Hindlimb muscle (tissue), 1 donor: ENCODE measurements around the gene METTL13. TPM values are rescaled to one million over a fixed set of nuclear protein-coding genes. Genes with fewer than 3 reads are reported as not detected.
"Not testable (repeated sequence)": the region's sequence is repeated elsewhere in the genome, so short reads cannot be mapped to it uniquely, and the experiment has no call there.

Experiments used
- DNase-seq: peaks from one replicate; pipeline ENCODE4 v3.0.0-alpha.2; 2013
- polyA plus RNA-seq: library from polyadenylated mRNA; unstranded; fragments of 120-200 nt; gene quantifications from one replicate; pipeline ENCODE4 v1.2.1, GENCODE V29; 2013; ENCODE audit not compliant: insufficient read length

The METTL13 gene
- polyA plus RNA-seq, 1 donor = 20.3 TPM

GRCh38 chr1:171769754-171770153, 11.7 kb upstream of the METTL13 start:
- no peak for DNase-seq

- DNase-seq = no peak
These were observed 9.1 kb upstream of the METTL13 start for GRCh38 chr1:171772312-171772711.

GRCh38 chr1:171780583-171781175, 781 bp upstream of the METTL13 start:
- DNase-seq = peak; percentile 14

- no peak for DNase-seq
These were observed 2.5 kb downstream of the METTL13 start for GRCh38 chr1:171783816-171784530.

GRCh38 chr1:171784784-171785183, 3.3 kb downstream of the METTL13 start:
- DNase-seq = no peak

- DNase-seq = no peak
These were observed 4.3 kb downstream of the METTL13 start for GRCh38 chr1:171785766-171786165.

- no peak for DNase-seq
These were observed 5.1 kb downstream of the METTL13 start for GRCh38 chr1:171786534-171786933.

- no peak for DNase-seq
These were observed 6.4 kb downstream of the METTL13 start for GRCh38 chr1:171787686-171788480.

- no peak for DNase-seq
These were observed 7.2 kb downstream of the METTL13 start for GRCh38 chr1:171788696-171789095.

GRCh38 chr1:171790318-171790717, 8.9 kb downstream of the METTL13 start:
- no peak for DNase-seq

- no peak for DNase-seq
These were observed 11.4 kb downstream of the METTL13 start for GRCh38 chr1:171792656-171793369.

- no peak for DNase-seq
These were observed 12.2 kb downstream of the METTL13 start for GRCh38 chr1:171793636-171794035.

- no peak for DNase-seq
These were observed 12.6 kb downstream of the METTL13 start for GRCh38 chr1:171794085-171794484.

- DNase-seq = no peak
These were observed 15.1 kb downstream of the METTL13 start for GRCh38 chr1:171796592-171796991.

GRCh38 chr1:171798311-171798710, 16.9 kb downstream of the METTL13 start:
- no peak for DNase-seq

- DNase-seq = no peak
These were observed 17.3 kb downstream of the METTL13 start for GRCh38 chr1:171798765-171799164.

- DNase-seq = no peak
These were observed 17.7 kb downstream of the METTL13 start for GRCh38 chr1:171799166-171799565.

- not testable (repeated sequence) for DNase-seq
These were observed 18.2 kb downstream of the METTL13 start for GRCh38 chr1:171799698-171800097.

GRCh38 chr1:171800342-171800741, 18.9 kb downstream of the METTL13 start:
- DNase-seq = no peak

- no peak for DNase-seq
These were observed 19.4 kb downstream of the METTL13 start for GRCh38 chr1:171800851-171801250.

- peak; percentile 32 for DNase-seq
These were observed 20.0 kb downstream of the METTL13 start for GRCh38 chr1:171801487-171801891.

GRCh38 chr1:171802207-171802606, 20.7 kb downstream of the METTL13 start:
- DNase-seq = no peak

GRCh38 chr1:171803045-171803444, 21.6 kb downstream of the METTL13 start:
- DNase-seq = peak; percentile 16
